Peyer's patch (tissue), 4 donors: ENCODE data around the gene GULP1.

Experiments used
- POLR2A ChIP-seq, 2 donors: fragments of 450-650 bp; IDR thresholded peaks; one replicate each; pipeline ENCODE4 v1.5.1; 2017; ENCODE audit warnings: antibody characterized with exemption in 2 of 2, mild to moderate bottlenecking in 2 of 2, moderate library complexity in 2 of 2
- TF ChIP-seq, protein P1 (sequence below), 6 experiments: fragments of 450-650 bp in 4 of 6; fragments of 200-600 bp in 2 of 6; sonication (generic) in 1 of 6; IDR thresholded peaks; one replicate each; pipeline ENCODE4 v1.5.1; 2017 to 2019; ENCODE audit warnings: antibody characterized with exemption in 6 of 6, mild to moderate bottlenecking in 3 of 6, moderate library complexity in 1 of 6

DNA sequence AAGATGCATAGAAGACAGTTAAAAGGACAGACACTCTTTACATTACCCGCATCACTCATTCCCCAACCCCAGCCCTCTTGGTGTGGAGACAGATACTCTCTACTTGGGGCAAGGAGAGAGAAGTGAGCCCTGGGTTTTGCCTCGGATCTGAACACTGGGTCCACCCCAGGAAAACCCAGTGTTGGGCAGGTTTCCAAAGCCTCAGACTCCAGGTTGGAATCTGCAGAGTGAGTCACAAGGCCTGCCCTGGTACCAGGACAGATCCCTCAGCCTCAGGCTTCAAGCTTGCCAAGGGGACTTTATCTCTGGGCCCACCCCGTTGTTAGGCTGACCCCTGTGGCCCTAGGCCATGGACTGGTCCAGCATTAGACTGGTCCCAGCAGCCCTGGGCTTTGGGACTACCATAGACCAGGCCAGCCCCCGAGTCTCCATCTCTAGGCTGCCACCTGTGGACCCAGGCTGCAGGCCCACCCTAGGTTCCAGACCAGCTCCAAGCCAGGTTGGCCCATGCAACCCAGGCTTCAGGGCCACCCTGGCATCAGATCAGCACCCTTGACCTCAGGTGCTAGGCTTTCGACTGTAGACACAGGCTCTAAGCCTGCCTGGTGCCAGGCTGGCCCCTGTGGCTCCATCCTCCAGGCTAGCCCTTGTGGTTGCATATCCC is 112.8 kb downstream of the GULP1 start:
- TF ChIP-seq, protein P1, sequence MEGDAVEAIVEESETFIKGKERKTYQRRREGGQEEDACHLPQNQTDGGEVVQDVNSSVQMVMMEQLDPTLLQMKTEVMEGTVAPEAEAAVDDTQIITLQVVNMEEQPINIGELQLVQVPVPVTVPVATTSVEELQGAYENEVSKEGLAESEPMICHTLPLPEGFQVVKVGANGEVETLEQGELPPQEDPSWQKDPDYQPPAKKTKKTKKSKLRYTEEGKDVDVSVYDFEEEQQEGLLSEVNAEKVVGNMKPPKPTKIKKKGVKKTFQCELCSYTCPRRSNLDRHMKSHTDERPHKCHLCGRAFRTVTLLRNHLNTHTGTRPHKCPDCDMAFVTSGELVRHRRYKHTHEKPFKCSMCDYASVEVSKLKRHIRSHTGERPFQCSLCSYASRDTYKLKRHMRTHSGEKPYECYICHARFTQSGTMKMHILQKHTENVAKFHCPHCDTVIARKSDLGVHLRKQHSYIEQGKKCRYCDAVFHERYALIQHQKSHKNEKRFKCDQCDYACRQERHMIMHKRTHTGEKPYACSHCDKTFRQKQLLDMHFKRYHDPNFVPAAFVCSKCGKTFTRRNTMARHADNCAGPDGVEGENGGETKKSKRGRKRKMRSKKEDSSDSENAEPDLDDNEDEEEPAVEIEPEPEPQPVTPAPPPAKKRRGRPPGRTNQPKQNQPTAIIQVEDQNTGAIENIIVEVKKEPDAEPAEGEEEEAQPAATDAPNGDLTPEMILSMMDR (IDR thresholded peaks at IDR 0.05) = no peak
- no peak for TF ChIP-seq POLR2A (IDR thresholded peaks at IDR 0.05)
